ENCODE data around the gene DES. TPM values are rescaled to one million over a fixed set of nuclear protein-coding genes. Genes with fewer than 3 reads are reported as not detected.

DES gene
- total and polyA plus RNA-seq, 9 of the 15 experiments (the other 6 are each of a cell fraction or from before 2014, with no cell fraction given), result 2.5 to 58.9 (median 21.9) TPM

- TF ChIP-seq, protein P1, sequence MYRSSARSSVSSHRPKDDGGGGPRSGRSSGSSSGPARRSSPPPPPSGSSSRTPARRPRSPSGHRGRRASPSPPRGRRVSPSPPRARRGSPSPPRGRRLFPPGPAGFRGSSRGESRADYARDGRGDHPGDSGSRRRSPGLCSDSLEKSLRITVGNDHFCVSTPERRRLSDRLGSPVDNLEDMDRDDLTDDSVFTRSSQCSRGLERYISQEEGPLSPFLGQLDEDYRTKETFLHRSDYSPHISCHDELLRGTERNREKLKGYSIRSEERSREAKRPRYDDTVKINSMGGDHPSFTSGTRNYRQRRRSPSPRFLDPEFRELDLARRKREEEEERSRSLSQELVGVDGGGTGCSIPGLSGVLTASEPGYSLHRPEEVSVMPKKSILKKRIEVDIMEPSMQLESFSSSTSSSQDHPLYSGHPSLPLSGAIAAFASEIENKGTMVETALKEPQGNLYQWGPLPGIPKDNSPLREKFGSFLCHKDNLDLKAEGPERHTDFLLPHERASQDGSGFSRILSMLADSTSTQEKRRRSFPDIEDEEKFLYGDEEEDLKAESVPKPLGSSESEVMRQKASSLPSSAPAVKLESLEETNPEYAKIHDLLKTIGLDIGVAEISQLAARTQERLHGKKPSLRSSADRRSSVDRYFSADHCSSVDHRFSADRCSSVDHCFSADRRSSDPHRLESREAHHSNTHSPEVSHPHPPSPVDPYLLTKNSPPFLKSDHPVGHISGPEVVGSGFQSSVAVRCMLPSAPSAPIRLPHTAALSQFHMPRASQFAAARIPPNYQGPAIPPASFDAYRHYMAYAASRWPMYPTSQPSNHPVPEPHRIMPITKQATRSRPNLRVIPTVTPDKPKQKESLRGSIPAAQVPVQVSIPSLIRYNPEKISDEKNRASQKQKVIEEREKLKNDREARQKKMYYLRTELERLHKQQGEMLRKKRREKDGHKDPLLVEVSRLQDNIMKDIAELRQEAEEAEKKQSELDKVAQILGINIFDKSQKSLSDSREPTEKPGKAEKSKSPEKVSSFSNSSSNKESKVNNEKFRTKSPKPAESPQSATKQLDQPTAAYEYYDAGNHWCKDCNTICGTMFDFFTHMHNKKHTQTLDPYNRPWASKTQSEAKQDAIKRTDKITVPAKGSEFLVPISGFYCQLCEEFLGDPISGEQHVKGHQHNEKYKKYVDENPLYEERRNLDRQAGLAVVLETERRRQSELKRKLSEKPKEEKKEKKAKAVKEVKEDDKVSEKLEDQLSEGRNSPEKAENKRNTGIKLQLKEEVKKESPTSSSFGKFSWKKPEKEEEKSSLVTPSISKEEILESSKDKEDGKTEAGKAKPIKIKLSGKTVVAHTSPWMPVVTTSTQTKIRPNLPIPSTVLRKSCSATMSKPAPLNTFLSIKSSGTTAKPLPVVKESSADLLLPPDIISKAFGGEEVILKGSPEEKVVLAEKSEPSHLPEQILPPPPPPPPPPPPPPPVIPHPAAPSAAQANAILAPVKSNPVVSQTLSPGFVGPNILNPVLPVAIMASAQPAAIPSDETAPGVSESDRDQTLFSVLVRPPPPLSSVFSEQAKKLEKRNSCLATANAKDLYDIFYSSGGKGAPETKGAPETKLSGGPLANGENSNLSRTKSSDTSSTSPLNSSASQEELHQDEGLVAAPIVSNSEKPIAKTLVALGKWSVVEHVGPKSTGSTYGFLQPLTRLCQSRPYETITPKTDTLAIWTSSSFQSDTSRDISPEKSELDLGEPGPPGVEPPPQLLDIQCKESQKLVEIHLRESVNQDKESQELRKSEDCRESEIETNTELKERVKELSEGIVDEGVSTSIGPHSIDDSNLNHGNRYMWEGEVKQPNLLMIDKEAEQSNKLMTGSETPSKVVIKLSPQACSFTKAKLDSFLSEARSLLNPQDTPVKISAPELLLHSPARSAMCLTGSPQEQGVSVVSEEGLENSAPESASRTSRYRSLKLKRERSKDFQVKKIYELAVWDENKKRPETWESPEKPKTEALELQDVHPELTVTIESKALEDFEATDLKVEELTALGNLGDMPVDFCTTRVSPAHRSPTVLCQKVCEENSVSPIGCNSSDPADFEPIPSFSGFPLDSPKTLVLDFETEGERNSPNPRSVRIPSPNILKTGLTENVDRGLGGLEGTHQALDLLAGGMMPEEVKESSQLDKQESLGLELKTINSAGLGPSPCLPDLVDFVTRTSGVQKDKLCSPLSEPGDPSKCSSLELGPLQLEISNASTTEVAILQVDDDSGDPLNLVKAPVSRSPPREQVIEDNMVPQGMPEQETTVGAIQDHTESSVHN (IDR thresholded peaks at IDR 0.05; ENCODE audit: borderline replicate concordance in 1 of 2, low read depth in 1 of 2), result no peak
- TF ChIP-seq ZNF165 (CRISPR knock-in tag; IDR thresholded peaks at IDR 0.05; ENCODE audit: borderline replicate concordance), result no peak
Observed at GRCh38 chr2:219420687-219421086, 2.5 kb downstream of the DES start (continued).

Measured in K562 (cell line).